SHP77 treated with DMSO at 0.1 percent for 48 hours (cell line): ENCODE measurements around the gene PXK.
"Not testable (repeated sequence)": the region's sequence is repeated elsewhere in the genome, so short reads cannot be mapped to it uniquely, and the experiment has no call there.

Experiments used
- DNase-seq: peaks from one replicate; lab custom pipeline; 2025; lab: John Stamatoyannopoulos, UW

Gene PXK

GRCh38 chr3:58419780-58420507, 87.3 kb downstream of the PXK start:
- no peak for DNase-seq

- no peak for DNase-seq
Observed at GRCh38 chr3:58421004-58421403, 88.3 kb downstream of the PXK start.

- DNase-seq = no peak
Observed at GRCh38 chr3:58422756-58423325, 90.1 kb downstream of the PXK start.

GRCh38 chr3:58424613-58425012, 91.9 kb downstream of the PXK start:
- no peak for DNase-seq

- DNase-seq = no peak
Observed at GRCh38 chr3:58425782-58426181, 93.1 kb downstream of the PXK start.

- no peak for DNase-seq
Observed at GRCh38 chr3:58427661-58428361, 95.1 kb downstream of the PXK start.

- no peak for DNase-seq
Observed at GRCh38 chr3:58429657-58430056, 97.0 kb downstream of the PXK start.

GRCh38 chr3:58432905-58433304, 100.2 kb downstream of the PXK start:
- no peak for DNase-seq

GRCh38 chr3:58433400-58434167, 100.9 kb downstream of the PXK start, which contains the start of gene PDHB:
Gene PDHB (minus strand): TSS chr3:58433832. CDS start chr3:58433809, 23 bp downstream.
- DNase-seq = peak; percentile 83

GRCh38 chr3:58434168-58434504, 101.4 kb downstream of the PXK start:
- DNase-seq = no peak

GRCh38 chr3:58434511-58434910, 101.8 kb downstream of the PXK start:
- DNase-seq = no peak

GRCh38 chr3:58434990-58435389, 102.3 kb downstream of the PXK start:
- DNase-seq = no peak

GRCh38 chr3:58437276-58437675, 104.6 kb downstream of the PXK start:
- DNase-seq = not testable (repeated sequence)

GRCh38 chr3:58440996-58441355, 108.3 kb downstream of the PXK start:
- DNase-seq = not testable (repeated sequence)

- no peak for DNase-seq
Observed at GRCh38 chr3:58441514-58442450, 109.1 kb downstream of the PXK start.

- peak; percentile 40 for DNase-seq
Observed at GRCh38 chr3:58452176-58452575, 119.5 kb downstream of the PXK start.

GRCh38 chr3:58459160-58459559, 126.5 kb downstream of the PXK start:
- no peak for DNase-seq

GRCh38 chr3:58462829-58463180, 130.1 kb downstream of the PXK start:
- DNase-seq = peak; percentile 39

- DNase-seq = peak; percentile 69
Observed at GRCh38 chr3:58463181-58463941, 130.7 kb downstream of the PXK start.

- DNase-seq = no peak
Observed at GRCh38 chr3:58463942-58464271, 131.2 kb downstream of the PXK start.

GRCh38 chr3:58464866-58465265, 132.2 kb downstream of the PXK start:
- no peak for DNase-seq
